Loucy (cell line): ENCODE data around the gene POLA1.

Source experiments
- EZH2phosphoT487 ChIP-seq: fragments of 200-600 bp; IDR thresholded peaks from 2 replicates; pipeline ENCODE4 v1.6.1; 2018; ENCODE audit warnings: antibody characterized with exemption, mild to moderate bottlenecking, moderate library complexity, borderline replicate concordance
- TF ChIP-seq, protein P1 (sequence below): fragments of 200-600 bp; sonication (generic); conservative IDR thresholded peaks from 2 replicates; pipeline ENCODE4 v1.5.1; 2014; ENCODE audit warnings: mild to moderate bottlenecking, antibody characterized with exemption, low read length

DNA sequence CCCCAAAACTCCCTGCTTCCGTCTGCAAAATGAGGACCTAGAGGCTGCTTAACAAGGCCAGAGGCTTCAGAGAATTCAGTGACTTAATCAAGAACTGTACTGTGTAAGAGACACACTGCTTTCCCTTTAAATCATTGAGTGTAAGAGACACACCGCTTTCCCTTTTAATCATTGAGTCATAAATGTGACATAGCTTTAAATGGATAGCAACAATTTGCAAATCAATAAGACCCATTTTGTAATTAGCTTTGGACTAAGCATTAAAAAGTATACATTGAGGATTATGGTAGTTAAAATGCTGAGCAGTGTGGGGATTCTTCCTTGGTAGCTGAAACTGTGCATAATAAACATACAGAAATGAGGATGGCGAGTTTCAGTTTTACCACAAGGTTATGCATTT is 290.2 kb downstream of the POLA1 start:
- TF ChIP-seq, protein P1, sequence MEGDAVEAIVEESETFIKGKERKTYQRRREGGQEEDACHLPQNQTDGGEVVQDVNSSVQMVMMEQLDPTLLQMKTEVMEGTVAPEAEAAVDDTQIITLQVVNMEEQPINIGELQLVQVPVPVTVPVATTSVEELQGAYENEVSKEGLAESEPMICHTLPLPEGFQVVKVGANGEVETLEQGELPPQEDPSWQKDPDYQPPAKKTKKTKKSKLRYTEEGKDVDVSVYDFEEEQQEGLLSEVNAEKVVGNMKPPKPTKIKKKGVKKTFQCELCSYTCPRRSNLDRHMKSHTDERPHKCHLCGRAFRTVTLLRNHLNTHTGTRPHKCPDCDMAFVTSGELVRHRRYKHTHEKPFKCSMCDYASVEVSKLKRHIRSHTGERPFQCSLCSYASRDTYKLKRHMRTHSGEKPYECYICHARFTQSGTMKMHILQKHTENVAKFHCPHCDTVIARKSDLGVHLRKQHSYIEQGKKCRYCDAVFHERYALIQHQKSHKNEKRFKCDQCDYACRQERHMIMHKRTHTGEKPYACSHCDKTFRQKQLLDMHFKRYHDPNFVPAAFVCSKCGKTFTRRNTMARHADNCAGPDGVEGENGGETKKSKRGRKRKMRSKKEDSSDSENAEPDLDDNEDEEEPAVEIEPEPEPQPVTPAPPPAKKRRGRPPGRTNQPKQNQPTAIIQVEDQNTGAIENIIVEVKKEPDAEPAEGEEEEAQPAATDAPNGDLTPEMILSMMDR = no peak
- TF ChIP-seq EZH2phosphoT487 = no peak
